Pons (tissue), 1 donor: ENCODE data around the gene RIN3.

ENCODE experiments used
- DNase-seq: peaks from one replicate; pipeline ENCODE4 v3.0.0-alpha.2; 2016; ENCODE audit warnings: low spot score

The RIN3 gene

GRCh38 chr14:92575061-92575747 lies 61.6 kb downstream of the RIN3 start:
- DNase-seq: no peak

- no peak for DNase-seq
Observed at GRCh38 chr14:92575748-92576303, 62.2 kb downstream of the RIN3 start.

GRCh38 chr14:92577321-92577742 lies 63.8 kb downstream of the RIN3 start:
- DNase-seq: no peak

GRCh38 chr14:92578511-92578910 lies 64.9 kb downstream of the RIN3 start:
- no peak for DNase-seq

GRCh38 chr14:92579244-92579936 lies 65.8 kb downstream of the RIN3 start:
- no peak for DNase-seq

- no peak for DNase-seq
Observed at GRCh38 chr14:92581206-92581605, 67.6 kb downstream of the RIN3 start.

GRCh38 chr14:92581966-92582566 lies 68.5 kb downstream of the RIN3 start:
- no peak for DNase-seq

GRCh38 chr14:92582706-92583452 lies 69.3 kb downstream of the RIN3 start:
- no peak for DNase-seq

- no peak for DNase-seq
Observed at GRCh38 chr14:92584220-92584619, 70.6 kb downstream of the RIN3 start.

GRCh38 chr14:92584816-92585215 lies 71.2 kb downstream of the RIN3 start:
- DNase-seq: no peak

GRCh38 chr14:92585981-92586937 lies 72.7 kb downstream of the RIN3 start:
- DNase-seq: no peak

GRCh38 chr14:92586963-92587699 lies 73.5 kb downstream of the RIN3 start:
- no peak for DNase-seq

GRCh38 chr14:92587700-92588085 lies 74.1 kb downstream of the RIN3 start:
- no peak for DNase-seq

- DNase-seq: no peak
Observed at GRCh38 chr14:92589213-92589852, 75.8 kb downstream of the RIN3 start.

GRCh38 chr14:92590176-92590575 lies 76.6 kb downstream of the RIN3 start:
- no peak for DNase-seq

- DNase-seq: no peak
Observed at GRCh38 chr14:92590941-92591340, 77.4 kb downstream of the RIN3 start.

GRCh38 chr14:92591346-92591745 lies 77.8 kb downstream of the RIN3 start:
- DNase-seq: no peak

GRCh38 chr14:92595267-92595666 lies 81.7 kb downstream of the RIN3 start:
- no peak for DNase-seq

GRCh38 chr14:92596331-92596907 lies 82.8 kb downstream of the RIN3 start:
- DNase-seq: no peak
